KOPT-K1 (cell line): Measurements from ENCODE around the gene AGPS.
A peak's percentile ranks its signal among the peaks of the same experiment; 100 is the strongest.
"Not testable (repeated sequence)": the region's sequence is repeated elsewhere in the genome, so short reads cannot be mapped to it uniquely, and the experiment has no call there.

Experiments
- H3K27ac ChIP-seq: fragments of 200-600 bp; sonication (generic); 2 replicates; pipeline ENCODE4 v1.5.1; 2016; ENCODE audit warnings: antibody characterized with exemption, mild to moderate bottlenecking, low read depth, low read length; ENCODE audit not compliant: poor library complexity, severe bottlenecking
- H3K36me3 ChIP-seq: fragments of 200-600 bp; sonication (generic); 2 replicates; pipeline ENCODE4 v1.5.1; 2017; ENCODE audit warnings: antibody characterized with exemption, mild to moderate bottlenecking, low read length, moderate library complexity; ENCODE audit not compliant: insufficient read depth
- H3K9me3 ChIP-seq: fragments of 200-600 bp; sonication (generic); 2 replicates; pipeline ENCODE4 v1.5.1; 2017; ENCODE audit warnings: antibody characterized with exemption, low read length, mild to moderate bottlenecking; ENCODE audit not compliant: insufficient read depth, poor library complexity, severe bottlenecking

Gene AGPS

DNA sequence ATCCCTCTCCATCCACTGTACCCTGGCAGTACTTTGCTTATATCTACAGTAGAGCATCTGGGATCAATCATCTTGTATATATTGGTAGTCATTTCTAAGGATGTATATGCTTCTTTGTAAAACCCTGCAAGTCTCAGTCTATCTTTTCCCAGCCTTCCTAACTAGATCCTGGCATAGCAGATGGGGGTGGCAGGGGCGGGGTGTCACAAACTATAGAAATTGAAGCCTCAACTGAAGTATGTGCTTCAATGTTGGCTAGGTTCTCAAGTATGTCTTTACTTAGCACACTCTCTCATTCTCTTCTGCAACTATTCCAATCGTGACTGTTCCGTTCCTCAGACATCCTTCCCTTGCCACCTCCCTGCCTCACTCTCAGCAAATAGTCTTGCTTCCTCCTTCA lies 30.1 kb upstream of the AGPS start:
- Histone ChIP-seq H3K27ac (no peak overlapping the region), H3K36me3 (no peaks in the 10 kb centered on the region), H3K9me3 (no peaks in the 10 kb centered on the region)

DNA sequence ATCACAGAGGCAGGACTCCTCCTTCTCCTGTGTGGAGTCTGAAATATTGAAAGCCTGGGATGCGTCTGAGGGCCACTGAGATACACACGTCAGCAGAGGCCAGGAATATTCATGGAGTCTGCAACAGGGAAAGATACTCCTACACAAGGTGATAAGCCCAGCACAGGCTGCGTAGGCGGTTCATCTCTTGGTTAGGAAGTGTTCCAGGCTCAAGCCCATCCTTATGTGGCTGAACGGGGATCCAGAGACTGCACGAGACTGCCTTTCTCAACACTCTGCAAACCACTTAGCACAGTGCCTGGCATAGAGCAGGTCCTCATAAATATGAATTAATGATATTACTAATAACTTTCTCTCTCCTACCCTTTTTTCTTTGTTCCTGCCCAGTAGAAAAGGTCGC lies 29.2 kb upstream of the AGPS start:
- H3K9me3 ChIP-seq = no peaks in the 10 kb centered on the region
- no peak overlapping the region for H3K27ac ChIP-seq
- no peaks in the 10 kb centered on the region for H3K36me3 ChIP-seq

DNA sequence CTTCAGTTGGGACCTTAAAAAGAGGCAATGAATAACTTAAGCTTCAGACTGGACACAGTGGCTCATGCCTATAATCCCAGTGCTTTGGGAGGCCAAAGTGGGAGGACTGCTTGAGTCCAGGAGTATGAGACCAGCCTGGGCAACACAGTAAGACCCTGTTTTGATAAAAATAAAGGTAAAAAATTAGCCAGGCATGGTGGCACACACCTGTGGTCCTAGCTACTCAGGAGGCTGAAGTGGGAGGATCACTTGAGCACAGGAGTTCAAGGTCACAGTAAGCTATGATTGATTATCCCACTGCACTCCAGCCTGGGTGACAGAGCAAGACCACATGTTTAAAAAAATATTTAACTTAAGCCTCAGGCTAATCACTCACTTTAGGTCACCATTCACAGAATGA lies 26.8 kb upstream of the AGPS start:
- not testable (repeated sequence) for H3K36me3 ChIP-seq, H3K9me3 ChIP-seq

DNA sequence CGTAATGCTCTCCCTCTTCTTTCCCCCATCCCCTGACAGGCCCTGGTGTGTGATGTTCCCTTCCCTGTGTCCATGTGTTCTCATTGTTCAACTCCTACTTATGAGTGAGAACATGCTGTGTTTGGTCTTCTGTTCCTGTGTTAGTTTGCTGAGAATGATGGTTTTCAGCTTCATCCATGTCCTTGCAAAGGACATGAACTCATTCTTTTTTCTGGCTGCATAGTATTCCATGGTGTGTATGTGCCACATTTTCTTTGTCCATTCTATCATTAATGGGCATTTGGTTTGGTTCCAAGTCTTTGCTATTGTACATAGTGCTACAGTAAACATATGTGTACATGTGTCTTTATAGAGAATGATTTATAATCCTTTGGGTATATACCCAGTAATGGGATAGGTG lies 24.6 kb upstream of the AGPS start:
- not testable (repeated sequence) for H3K27ac ChIP-seq, H3K9me3 ChIP-seq, H3K36me3 ChIP-seq

More for the DNA sequence above, 26.8 kb upstream of the AGPS start:
- H3K27ac ChIP-seq = not testable (repeated sequence)

DNA sequence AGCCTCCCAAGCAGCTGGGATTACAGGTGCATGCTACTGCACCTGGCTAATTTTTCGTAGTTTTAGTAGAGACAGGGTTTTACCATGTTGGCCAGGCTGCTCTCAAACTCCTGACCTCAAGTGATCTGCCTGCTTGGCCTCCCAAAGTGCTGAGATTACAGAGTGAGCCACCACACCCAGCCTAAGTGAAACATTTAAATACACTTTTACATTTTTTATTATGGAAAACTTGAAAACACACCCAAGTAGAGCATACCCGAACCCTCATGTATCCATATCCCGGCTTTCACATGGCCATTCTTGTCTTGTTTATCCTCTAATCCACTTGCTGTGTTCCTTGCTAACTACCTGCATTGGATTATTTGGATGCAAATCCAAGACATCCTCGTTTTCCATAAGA lies 13.2 kb upstream of the AGPS start:
- H3K9me3 ChIP-seq = no peaks in the 10 kb centered on the region
- H3K36me3 ChIP-seq = no peaks in the 10 kb centered on the region
- no peak overlapping the region for H3K27ac ChIP-seq

DNA sequence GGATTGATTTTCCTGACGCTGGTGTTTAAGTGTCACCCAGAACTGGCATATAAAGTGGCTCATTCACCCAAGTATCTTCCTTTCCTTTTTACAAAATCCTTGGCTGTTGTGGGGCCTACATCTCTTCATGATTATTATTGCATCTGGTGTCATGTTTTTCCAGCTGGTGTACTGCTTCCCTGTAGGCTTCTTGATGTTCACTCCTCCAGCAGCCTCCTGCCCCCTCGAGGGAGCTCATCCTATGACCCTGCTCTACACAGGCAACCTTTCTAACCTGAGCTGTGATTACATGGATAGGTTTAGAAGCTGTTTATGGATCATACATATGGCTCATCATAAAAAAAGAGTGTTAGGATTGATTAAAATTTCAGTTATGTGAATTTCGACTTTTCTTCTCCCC lies 12.4 kb upstream of the AGPS start:
- H3K9me3 ChIP-seq = no peaks in the 10 kb centered on the region
- no peaks in the 10 kb centered on the region for H3K36me3 ChIP-seq
- no peak overlapping the region for H3K27ac ChIP-seq

DNA sequence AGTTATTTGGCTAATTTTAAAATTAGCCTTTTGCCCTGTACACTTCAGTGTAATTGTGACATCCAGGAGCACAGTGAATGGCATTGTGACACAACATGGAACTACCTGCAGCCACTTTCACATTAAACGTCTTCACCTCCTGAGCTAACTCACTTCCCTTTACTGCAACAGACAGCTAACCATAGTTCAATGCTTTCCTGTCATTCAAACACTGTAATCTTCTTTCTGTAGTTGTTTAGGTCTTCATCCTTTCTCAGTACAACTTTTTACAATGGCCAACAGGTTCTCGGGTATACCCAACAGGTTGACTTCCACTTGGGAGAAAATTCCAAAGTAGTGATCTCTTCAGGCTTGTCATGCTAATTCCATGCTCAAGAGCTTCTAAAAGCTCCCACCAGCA lies 8.6 kb upstream of the AGPS start:
- no peak overlapping the region for H3K27ac ChIP-seq
- H3K36me3 ChIP-seq = no peaks in the 10 kb centered on the region
- H3K9me3 ChIP-seq = no peaks in the 10 kb centered on the region

DNA sequence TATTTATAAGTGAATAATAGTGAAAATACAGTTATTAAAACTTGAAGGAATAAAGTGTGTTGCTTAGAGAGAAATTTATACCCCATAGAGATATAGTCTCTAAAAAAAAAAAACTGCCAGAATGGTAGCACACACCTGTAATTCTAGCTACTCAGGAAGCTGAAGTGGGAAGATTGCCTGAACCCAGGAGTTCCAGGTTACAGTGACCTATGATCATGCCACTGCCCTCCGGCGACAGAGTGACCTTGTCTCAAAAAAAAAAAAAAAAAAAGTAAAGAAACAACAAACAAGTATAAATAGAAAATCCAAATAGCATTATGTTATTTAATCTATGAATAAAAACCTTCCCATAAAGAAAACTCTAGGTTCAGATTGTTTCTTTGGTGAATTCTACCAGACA lies 7.4 kb upstream of the AGPS start:
- no peaks in the 10 kb centered on the region for H3K36me3 ChIP-seq
- no peak overlapping the region for H3K27ac ChIP-seq
- no peaks in the 10 kb centered on the region for H3K9me3 ChIP-seq

DNA sequence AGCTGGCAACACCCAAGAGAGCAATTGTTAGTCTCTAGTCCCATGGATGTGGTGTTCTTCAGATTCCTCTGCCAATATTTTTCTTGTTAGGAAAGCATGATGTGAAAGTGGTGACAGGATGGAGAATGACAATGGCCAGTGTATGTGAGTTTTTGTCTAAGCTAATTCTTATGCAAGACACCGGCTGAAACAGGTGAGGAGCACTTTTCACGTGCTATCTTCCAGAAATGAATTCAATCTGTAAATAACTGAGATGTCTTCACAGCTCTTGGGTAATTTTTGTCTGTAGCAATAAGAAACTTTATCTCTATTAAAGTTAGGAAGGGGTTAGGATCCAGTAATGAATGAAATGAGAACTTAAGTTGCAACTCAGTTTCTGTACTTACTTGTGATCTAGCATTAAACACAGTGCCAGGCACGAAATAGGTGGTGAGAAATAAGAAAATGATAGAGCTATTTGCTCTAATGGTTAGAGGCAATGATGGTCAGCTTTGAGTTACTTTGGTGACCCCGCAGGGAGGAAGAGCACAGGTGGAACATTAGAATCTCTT lies 676 bp upstream of the AGPS start:
- no peaks in the 10 kb centered on the region for H3K9me3 ChIP-seq
- peak overlapping the region; percentile 67 for H3K27ac ChIP-seq
- no peaks in the 10 kb centered on the region for H3K36me3 ChIP-seq

DNA sequence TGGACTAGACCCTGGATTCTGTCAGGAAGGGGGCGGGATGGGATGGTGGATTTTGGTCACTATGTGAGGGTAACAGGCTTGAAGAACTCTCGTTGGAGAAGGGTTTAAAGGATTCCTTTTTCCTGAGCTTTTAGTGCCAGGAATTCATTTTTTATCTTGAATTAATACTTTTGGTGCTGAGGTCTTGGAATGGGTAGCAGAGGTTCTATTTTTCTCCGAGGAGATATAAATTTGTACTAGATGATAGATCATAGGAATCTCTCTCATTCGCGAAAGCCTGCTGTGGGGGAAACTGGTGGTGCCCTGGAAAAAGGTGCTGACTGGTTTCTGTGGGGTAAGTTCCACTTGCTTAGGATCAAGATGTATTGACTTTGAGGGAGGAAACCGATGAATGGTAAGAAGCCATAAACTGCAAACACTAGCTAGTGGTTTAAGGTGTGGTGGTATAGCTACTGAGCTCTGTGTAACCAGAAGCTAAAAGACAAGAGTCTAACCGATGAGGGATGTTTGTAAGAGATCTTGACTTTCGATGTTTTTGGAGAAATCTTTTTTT lies 706 bp downstream of the AGPS start:
- peak overlapping the region; percentile 67 for H3K27ac ChIP-seq
- no peaks in the 10 kb centered on the region for H3K9me3 ChIP-seq
- H3K36me3 ChIP-seq = 0 out of 2 replicates have a peak, but pooled peaks cover 9% of the 10 kb centered on the region

DNA sequence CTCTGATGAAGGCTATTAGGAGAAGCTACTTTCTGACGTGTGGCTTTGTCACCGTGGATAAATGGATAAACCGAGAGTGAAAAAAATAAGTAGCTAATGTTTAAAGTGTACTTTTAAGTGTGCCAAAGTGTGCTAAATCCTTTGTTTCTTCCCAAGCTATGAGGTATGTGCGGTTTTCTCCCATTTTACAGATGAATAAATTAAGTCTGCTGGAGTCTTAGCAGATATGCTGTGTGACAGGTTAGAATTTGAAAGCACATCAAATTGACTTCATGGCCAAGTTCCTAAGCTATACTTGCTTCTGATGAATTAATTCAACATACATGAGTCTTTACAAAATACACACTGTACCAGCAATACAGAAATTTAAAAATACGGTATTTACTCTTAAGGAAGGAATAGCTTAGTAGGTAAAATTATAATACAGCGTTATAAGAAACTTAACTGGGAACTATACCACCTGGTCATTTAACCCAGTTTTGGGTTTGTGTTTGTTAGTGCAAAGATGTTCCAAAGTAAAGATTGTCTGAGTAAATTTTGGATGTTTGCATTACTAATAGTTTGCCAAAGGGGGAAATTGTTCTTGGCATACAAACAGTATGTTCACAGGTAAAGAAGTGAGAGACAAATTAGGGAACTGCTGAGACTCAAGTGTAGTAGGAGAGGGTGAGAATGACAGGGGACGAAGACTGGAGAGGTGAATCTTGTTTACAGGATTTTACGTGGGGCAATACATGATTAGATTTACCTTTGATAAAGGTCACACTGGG lies 1.4 kb downstream of the AGPS start:
- no peaks in the 10 kb centered on the region for H3K9me3 ChIP-seq
- H3K27ac ChIP-seq = no peak overlapping the region

DNA sequence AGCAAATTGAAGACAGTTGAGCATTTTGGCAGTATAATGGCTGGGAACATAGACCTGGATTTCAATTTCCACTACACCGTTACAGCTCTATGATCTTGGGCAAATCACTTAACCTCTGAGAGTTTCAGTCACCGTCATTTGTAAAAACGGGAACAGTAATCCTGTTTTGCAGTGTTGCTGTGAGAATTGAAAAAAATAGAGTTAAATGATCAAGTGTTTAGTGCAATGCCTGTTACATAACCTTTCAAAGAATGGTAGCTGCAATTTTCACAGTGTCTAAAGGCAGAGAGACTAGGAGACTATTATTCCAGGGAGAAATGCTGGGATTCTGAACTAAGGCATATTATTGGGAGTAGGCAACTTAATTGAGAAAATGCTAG lies 2.0 kb downstream of the AGPS start:
- Histone ChIP-seq H3K9me3 (no peaks in the 10 kb centered on the region), H3K27ac (no peak overlapping the region), H3K36me3 (0 out of 2 replicates have a peak, but pooled peaks cover 9% of the 10 kb centered on the region)

More for the DNA sequence above, 1.4 kb downstream of the AGPS start:
- 0 out of 2 replicates have a peak, but pooled peaks cover 9% of the 10 kb centered on the region for H3K36me3 ChIP-seq

DNA sequence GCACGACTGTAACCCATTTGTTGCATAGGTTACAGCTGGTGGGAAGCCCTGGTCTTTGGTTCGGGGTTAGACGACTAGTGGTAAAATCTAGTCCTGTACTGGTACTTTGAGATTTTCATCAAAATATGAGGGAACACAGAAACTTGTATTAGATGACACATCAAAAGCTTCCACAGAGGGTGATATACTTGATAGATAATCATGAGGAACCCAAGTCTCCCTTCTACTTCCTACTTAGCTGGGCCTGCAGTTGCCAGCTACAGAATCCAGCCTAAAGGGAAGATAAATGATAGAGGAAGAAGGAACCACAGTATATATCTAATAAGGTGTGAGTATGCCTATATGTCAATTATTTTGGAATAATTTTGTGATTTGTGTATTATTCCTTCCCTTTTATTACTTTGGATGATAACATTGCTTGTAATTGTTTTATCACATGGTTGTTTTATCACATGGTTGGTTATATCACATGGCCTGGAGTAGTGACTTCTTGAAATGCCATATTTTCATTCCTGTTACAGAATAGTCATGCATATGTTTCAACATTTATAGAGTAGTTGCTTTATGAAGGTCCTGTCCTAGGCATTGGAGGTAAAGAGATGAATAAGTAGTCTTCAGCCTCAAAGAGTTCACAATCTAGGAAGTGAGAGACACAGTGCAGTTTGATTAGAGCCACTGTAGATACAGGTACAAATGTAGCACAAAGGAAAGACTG lies 2.9 kb downstream of the AGPS start:
- no peaks in the 10 kb centered on the region for H3K9me3 ChIP-seq
- H3K27ac ChIP-seq = no peak overlapping the region
- 0 out of 2 replicates have a peak, but pooled peaks cover 9% of the 10 kb centered on the region for H3K36me3 ChIP-seq

DNA sequence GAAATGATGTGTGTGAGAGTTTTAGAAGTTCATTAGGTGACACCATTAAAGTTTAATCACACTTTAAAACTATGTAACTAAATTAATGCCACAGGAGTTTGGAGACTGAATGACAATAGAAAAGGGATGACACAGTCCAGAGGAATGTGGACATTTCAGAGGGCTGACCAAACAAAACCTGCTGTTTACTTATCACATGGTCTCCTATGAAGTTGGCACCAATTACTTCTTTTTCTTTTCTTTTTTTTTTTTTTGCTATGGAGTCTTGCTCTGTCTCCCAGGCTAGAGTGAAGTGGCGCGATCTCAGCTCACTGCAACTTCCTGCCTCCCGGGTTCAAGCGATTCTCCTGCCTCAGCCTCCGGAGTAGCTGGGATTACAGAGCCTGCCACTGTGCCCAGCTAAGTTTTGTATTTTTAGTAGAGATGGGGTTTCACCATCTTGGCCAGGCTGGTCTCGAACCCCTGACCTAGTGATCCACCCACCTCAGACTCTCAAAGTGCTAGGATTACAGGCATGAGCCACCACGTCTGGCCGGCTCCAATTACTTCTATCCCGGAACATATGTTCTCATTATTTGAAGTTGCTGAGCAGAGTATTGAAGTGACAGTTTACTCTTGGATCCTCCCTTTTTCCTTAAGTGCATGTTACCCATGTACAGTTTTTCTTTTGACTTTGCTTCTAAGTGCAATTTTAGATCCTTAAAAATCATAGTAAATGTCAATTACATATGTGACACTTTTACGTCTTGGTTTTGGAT lies 4.3 kb downstream of the AGPS start:
- Histone ChIP-seq H3K9me3 (no peaks in the 10 kb centered on the region), H3K36me3 (0 out of 2 replicates have a peak, but pooled peaks cover 9% of the 10 kb centered on the region), H3K27ac (no peak overlapping the region)
